T-helper 2 cell treated with Interferon-gamma antibody and Interleukin-4, amounts not matched to agents 100 ng/mL and 5 ng/mL, for 36 hours (primary cell): ENCODE results near the gene RNF20. TPM values are rescaled to one million over a fixed set of nuclear protein-coding genes. Genes with fewer than 3 reads are reported as not detected.
"Not testable (repeated sequence)": the region's sequence is repeated elsewhere in the genome, so short reads cannot be mapped to it uniquely, and the experiment has no call there.

ENCODE experiments used
- intact Hi-C: fragments of 100-400 bp; cut with micrococcal nuclease; formaldehyde crosslinking; loops from one replicate; pipeline ENCODE4 v1.15.1; 2023
- total RNA-seq: library from RNA; stranded (reverse); gene quantifications from 2 replicates; pipeline ENCODE4 v1.2.3, GENCODE V29; 2022

Gene RNF20
- total RNA-seq, 1 donor from 2014 or later, result 43.5 TPM

DNA sequence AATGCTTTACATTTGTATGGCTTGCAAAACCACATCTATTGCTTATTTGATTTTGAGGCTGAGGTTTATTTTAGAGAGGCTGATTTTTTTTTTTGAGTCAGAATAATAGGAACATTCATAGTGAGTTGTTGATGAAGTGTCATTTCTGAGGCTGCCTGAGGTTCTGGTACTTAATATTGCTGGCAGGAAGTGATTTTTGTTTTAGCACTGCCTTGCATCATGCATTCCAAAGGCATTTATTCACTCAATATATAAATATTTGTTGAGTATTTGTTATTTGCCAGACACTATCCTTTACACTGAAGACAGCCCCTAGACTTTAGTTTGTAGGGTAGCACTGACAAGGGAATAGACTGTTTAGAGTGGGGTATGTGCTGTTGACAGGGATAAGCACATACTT, 2.7 kb downstream of the RNF20 start:
- intact Hi-C loops, result loop anchor here (10.0 kb wide), 1 partner anchor 1122 kb away; no protein-coding TSS in a partner anchor

DNA sequence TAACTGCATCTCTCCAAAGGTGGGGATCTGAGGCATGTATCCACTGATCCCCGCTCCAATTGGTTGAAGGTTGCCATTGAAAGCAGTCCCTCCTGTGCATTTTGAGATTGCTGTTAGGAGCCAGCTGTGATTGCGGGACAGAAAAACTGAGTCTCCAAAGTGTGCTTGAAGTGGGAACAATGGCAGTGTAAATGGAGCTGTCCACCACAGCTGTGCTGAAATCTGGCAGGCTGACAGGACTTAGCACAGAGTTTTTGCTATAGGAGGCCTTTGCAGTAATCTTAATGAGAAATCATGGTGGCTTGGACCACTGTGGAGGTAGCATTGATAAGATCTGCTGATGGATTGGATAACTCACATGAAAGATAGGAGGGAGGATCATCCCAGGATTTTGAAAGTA, 3.3 kb downstream of the RNF20 start:
- intact Hi-C loops, result loop anchor here (10.0 kb wide), 1 partner anchor 1122 kb away; no protein-coding TSS in a partner anchor

DNA sequence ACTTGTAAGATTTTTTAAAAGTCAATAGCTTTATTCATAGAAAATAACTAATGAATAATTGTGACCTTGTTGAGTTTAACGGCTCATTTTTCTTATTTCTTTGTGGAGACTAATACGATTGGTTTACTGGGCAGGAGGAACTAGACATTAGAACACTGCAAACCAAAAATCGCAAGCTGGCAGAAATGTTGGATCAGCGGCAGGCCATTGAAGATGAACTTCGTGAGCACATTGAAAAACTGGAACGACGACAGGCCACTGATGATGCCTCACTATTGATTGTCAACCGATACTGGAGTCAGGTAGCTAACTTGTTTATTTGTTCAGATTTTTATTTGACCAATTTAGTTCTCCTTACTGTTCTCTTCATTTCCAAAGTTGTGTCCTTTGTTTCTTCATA, 6.4 kb downstream of the RNF20 start:
- intact Hi-C loops, result no loop called here

DNA sequence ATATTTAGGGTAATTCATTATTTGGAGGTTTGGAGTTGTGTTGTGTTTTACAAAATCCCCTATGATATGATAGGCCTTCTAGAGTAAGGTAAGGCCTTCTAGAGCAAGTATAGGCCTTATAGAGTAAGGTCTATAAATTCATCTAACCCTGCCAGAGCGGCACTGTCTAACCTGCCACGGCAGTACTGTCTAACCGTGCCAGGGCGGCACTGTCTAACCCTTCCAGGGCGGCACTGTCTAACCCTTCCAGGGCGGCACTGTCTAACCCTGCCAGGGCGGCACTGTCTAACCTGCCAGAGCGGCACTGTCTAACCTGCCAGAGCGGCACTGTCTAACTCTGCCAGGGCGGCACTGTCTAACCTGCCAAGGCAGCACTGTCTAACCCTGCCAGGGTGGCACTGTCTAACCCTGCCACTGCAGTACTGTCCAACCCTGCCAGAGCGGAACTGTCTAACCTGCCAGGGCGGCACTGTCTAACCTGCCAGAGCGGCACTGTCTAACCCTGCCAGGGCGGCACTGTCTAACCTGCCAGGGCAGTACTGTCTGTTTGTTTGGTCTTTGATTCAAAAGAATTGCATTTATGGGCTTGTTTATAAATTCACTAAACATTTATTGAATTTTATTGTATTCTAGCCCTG, 9.6 kb downstream of the RNF20 start:
- intact Hi-C loops, result no loop called here

DNA sequence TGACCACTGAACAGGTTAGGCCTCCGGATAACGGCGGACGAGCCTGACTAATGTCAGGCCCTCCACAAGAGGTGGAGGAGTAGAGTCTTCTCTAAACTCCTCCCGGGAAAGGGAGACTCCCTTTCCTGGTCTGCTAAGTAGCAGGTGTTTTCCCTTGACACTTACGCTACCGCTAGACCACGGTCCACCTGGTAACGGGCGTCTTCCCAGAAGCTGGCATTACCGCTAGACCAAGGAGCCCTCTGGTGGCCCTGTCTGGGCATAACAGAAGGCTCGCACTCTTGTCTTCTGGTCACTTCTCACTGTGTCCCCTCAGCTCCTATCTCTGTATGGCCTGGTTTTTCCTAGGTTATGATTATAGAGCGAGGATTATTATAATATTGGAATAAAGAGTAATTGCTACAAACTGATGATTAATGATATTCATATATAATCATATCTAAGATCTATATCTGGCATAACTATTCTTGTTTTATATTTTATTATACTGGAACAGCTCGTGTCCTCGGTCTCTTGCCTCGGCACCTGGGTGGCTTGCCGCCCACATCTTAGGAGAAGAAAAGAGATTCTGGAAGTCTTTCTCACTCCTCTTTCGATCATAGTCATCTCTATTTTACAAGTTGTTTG, 15.9 kb downstream of the RNF20 start:
- intact Hi-C loops, result not testable (repeated sequence)

DNA sequence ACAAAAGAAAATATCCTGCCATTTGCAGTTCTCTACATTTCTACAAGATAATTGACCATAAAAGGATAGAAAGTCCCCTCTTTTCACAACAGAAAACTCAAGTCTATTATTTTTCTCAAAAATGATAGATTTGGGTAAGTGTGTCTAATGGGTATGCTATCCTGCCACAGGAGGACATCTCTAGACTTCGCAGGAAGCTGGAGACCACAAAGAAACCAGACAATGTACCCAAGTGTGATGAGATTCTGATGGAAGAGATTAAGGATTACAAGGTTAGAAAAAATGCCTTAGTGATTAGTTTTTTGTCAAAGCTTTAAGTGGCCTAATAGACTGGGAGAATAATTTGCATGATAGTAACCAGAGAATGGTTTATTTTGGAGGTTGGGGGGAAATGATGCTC, 28.1 kb downstream of the RNF20 start:
- intact Hi-C loops, result no loop called here

DNA sequence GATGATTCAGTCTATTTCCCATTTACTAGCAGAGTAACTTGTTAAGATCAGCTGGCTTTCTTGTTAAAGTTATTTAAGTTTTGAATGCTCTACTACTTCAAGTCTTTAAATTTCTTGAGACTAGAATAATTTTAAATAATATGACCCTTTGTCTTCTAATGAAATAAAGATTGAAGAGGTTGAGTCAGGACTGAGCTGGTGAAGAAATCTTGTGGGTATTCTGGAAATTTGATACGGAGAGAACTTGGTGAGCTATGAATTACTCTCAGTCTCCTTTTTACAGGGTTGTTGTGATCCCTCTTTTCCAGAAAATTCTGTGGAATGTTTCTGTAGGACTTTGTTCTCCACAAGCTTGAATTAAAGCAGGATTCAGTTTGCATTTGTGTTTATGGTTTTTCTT, 29.3 kb downstream of the RNF20 start:
- intact Hi-C loops, result no loop called here

DNA sequence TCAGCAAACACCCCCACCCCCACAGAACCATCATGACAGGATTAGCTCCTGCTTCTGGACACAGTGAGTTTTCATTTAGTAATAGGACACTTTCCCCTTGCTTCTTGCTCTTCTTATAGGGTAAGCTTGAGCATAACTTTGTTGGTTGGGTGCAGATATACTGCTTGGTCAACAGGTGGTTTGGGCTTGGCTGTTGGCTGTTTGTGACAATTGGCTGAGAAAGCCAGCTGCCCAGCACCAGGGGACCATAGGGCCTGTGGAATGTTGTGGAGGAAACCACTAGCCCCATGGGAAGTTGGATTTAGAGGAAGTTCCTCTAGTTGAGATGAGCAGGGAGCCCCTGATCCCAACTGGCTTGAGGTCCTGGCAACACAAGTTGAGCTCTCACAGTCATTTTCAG, 30.6 kb downstream of the RNF20 start:
- intact Hi-C loops, result no loop called here

DNA sequence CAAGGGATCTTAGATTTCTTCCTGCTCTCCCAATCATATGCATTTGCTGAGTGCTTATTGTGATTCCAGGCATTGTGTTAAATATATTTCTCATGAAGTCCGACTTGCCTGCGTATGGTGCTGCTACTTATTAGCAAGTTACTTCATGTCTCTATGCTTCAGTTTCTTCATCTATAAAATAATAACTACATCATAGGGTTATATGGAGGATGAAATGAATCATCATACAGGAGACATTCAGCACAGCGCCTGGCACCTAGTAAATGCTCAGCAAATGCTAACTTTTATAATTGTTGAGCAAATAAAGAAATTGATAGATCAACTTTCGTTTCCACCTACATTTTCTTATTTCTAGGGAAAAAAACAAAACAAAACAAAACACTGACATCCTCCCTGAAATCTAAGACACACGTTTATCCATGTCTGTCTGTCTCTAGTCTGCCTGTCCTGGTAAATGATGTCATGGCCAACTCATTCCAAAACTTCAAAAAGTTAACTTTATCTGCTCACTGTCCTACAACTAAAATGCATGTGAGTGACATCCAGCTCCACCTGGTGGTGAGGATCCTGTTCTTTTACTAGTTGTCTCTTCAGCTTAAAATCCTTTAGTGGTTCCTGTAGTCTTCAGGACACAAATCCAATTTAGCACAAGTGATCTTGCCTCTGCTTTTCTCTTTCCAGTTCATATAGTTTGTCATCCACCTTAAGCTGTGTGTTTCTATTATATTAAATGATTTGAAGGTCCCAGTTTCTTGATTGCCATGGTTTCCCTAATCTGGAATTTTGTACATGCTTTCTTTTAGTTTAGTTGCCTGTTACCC, 33.5 kb downstream of the RNF20 start:
- intact Hi-C loops, result loop anchor here (1.0 kb wide), 1 partner anchor 108 kb away; no protein-coding TSS in a partner anchor

DNA sequence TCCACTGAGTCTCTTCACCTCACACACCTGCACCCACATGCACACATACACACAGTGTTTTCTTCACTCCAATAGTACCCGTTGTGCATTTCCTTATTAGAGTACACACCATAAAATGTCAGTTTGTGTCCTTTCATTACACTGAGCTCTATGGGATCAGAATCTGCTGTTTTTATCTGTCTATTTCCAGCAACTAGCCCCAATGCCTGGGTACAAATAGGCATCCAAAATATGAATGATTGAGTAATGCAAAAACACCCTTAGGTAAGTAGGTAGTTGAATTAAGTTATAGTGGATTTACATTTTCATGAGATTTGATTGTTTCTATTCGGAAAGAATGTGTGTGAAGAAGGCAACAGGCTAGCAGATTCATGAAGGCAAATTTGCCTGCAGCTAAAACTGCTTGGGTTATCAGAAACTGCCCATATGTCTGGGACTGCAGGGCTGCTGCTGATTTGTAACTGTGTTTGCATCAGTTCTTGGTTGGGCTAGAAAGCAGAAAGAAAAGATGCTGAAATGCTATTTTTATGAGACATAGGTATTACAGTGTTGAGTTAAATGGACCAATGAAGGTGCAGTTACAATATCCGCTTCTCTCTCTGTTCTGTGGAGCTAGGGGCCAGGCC, 34.2 kb downstream of the RNF20 start:
- intact Hi-C loops, result loop anchor here (1.0 kb wide), 1 partner anchor 109 kb away; no protein-coding TSS in a partner anchor

DNA sequence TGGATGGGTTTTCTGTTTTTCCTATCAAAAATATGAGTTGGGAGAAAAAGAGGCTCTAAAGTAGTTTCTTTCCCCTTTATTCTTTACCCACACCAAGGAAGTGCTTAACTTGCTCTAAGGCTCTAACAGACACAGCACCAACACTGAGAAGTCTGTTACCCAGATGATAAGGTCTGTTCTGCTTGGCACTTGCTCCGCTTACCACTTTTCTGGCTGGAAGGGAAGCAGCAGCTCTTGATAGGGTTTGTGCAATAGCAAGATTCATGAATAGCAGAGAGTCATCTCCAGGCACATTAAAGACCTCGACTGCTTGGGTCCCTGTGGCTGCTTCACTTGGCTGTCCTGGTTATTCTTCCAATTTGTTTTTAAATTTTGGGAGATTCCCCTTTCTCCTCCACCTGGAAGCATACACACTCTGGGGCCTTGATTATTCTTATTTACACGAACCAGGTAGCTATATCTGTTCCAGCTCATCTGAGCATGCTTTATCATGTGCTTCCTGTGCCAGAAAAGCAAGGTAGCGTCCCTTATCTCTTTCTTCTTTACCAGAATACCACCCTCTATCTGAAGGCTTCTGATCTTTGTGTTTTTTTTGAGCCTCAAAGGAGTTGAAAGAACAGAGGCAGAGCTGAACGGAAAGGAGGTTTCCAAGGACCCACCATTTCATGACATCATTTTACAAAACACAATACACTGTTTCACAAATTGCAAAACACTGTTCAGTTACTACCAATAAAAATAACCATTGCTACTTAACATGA, 36.3 kb downstream of the RNF20 start:
- intact Hi-C loops, result no loop called here

DNA sequence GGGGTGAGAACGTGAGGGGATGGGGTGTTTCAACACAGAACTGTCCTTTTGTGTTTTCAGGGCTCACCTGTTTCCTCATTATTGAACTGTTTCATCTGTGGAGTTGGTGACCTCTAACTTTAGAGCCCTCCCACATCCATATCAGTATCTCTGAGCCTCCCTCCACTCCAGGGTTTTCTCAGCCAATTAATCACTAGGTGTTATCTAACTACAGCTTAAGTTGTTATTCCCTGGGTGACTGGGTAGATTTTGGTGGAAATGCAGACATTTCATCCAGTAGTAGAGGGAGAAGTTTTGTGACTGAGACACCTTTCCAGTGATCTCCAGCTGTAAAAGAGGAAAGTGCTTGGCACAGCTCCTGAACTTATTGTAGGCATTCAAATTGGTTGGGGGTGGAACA, 37.5 kb downstream of the RNF20 start:
- intact Hi-C loops, result no loop called here

DNA sequence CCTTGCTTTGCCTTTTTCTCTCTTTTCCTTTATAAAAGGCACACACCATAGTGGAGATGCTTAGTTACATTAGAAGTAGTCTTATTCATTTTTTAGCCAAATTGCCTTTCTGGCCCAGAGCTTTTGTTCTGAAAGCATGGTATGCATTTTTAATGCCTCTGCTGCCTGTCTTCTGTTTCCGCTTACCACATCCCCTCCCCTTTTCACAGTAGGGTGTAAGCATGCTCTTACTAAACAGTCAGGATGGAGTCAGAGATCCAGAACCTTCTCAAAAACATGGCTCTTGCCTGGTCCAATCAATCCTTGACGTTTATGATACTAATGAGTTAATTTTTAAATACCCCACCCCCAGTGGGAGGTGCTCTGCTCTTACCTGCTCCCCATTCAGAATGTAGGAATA, 38.7 kb downstream of the RNF20 start:
- intact Hi-C loops, result no loop called here

DNA sequence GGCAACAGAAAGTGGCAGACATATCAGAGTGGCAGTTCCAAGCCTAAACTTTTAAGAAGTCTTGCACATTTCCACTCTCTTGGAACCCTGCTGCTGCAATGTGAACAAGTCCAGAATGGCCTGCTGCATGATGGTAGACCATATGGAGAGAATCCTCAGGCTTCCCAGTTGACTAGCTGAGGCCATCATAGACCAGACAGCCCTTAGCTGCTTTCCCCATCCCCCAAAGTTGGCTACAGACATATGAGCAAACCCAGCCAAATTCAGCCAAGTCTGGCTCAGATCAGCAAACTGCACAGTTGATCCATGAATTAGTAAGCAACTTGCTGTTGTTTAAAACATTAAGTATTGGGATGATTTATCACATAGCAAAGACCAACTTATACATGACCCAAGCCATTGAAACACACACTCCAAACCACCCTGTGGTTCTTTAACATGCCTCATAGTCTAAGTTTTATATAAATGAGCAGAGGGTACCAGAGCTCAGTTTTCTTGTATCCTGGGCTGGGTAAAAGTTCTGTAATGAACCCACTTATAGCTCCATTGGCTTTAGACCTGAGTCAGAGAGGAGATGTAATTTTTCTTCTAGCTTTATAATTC, 41.2 kb downstream of the RNF20 start:
- intact Hi-C loops, result no loop called here

DNA sequence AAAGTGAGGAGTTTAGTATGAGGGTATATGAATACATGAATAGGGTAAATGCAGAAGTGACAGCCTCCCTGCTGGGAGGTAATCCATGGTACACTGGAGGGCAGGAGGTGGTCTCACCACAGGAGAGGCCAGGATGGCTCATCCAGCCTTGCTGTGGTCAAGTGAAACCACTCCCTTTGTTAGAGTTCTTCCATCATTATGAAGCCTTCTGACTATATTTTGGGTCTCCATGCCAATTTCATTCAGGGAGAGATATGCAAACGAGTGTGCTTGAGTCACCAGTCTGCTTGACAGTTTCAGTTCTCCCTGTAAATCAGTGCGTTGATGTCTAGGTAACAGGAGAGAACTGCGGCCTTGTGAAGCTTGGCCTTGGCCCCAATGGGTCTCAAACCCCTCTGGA, 44.7 kb downstream of the RNF20 start:
- intact Hi-C loops, result no loop called here

DNA sequence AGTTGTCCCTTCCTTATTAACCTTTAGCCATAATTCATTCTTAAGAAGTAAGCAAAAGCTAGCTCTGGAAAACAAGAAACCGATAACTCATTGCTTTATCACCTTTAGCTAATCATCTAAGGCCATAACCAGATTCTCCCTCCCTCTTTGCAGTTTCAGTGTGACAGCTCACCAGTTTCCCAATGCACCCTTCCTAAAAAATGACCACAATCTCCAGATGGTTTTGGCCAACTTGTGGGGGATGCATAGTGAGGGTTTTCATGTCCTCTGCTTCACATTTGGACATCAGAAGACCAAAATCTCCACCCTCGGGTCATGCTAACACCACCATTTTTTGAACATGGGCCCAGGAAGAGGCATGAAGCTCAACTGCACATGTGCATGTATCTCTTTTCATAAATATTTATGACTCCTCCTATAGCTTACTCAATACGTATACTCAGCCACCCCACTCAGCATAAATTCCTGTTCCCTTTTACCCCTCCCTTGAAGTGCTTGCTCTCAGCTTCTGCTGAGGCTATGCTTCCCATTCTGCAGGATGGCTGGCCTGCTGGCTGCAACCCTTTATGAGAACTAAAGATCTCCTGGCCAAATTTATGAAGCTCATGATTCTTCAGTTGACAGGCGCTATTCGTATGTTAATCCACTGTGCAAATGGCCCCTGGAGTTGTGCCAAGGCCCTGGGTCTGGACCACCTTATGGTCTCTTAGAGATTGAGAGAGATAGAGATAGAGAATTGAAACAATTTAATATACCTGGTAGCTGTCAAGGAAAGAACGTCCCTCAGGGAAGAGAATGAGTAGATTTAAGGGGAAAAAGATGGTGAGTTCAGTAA, 46.3 kb downstream of the RNF20 start:
- intact Hi-C loops, result no loop called here

DNA sequence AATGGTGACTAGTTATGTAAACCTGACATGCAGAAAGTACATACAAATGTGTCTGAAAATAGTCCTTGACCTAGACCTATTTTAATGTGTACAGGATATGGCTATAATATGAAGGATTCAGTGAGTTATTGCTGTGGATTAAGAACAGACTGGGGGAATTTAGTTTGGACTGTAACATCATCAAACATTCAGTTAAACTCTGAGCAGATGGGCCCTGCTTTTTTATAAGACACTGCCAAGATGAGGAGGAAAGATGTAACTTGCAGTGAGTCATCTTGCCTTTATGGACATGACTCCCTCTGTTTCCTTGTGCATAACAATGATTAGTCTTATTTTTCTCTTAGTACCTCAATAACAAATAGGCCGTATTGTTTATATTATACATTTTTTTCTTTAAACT, 48.9 kb downstream of the RNF20 start:
- intact Hi-C loops, result no loop called here

DNA sequence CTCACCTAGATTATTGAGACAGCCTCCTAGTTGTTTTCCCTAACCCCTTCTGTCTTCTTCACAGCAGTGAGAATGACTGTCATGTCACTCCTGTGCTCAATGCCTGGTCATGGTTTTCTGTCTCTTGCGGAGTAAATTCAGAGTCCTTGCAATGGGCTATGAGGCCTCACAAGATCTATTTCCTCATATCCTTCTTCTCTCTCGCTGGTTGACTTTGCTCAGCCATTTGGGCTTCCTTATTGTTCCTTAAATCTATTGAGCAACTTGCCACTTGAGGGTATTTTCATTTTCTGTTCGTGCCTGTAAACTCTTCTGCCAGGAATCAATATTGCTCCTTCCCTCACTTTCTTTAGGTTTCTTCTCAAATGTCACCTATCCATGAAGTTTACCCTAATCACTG, 52.1 kb downstream of the RNF20 start:
- intact Hi-C loops, result no loop called here

DNA sequence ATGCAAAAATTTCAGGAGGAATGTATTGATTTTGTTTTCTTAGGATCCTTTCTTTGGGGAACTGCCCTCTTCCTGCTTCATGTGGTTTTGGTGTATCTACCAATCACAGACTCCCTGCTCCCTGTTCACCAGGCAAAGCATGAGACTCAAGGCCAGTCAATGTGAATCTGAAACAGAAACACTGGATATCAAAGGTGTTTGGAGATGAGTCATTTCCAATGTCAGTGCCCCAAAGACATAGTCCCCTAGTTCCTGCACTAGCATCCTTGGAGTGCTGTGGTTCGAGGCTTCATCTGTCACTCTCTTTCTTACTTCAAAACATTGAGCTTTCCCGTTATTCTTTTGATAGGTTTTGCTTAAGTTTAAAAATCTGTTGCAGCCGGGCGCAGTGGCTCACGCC, 53.0 kb downstream of the RNF20 start:
- intact Hi-C loops, result no loop called here
